Measurements from ENCODE around the gene TNS1.

TNS1 gene

DNA sequence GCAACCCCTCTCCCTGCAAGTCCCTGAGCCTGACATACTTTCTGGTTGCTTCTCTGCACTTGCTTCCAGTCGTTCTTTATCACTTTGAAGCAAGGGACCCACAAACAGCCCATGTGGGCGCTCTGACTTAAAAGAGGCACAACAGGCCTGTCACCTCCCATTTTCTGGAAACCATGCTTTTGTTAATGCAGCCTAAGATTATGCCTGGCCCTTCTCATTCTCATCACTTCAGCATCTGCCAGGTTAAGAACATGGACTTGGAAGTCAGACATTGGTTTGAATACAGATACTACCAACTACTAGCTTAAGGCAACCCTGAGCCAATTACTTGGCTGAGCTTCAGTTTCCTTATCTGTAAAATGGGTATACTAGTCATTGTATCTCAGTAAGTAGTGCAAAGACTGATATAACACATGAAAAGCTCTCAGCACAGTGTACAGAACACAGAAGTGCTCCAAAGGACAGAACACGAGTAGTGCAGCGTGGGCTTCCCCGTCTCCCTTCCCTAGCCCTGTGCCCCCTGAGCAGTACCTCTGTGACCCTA is 141.4 kb downstream of the TNS1 start:
- no peak for DNase-seq

GRCh38 chr2:217859926-217860325 is 142.9 kb downstream of the TNS1 start:
- DNase-seq, result no peak

DNA sequence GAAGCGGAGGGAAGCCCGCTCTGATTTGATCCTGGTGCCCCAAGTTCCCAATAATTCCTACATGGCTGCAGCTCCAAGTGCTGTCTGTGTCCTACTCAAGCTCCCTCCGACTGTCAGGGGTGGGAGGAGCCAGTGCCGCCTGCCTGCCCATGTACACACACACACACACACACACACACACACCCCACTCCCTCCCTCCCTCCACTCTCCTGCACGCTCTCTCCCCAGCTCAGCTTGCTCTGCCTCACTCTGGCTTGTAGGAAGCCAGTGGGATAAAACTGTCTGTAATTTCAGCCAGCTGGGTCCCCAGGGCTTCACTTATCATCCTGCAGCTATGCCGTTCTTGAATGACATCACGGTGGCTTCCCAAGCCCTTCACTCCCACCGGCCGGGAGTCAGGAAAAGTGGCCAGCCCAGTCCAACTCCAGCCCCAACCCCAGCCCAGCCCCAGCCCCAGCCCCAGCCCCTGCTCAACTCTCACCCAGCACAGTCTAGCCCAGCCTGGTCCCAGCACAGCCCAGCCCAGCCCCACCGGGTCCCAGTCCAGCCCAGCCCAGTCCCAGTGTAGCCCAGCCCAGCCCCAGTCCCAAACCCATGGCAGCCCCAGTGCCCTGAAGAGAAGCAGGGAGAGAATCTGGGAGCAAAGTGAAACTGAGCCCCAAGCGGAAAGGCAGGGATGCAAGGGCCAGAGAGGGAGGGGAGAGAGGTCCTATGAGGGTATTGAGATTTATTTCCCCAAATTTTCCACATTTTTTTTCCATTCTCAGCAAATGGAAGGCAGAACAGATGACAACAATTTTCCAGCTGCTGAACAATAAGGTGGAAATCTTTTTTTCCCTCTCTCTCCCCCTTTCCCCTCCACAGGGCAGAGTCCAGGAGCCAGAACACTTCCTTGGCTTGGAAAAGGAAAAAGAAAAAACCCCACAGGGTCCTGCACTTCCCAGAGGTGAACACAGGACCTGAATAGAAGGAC is 144.0 kb downstream of the TNS1 start:
- no peak for DNase-seq

DNA sequence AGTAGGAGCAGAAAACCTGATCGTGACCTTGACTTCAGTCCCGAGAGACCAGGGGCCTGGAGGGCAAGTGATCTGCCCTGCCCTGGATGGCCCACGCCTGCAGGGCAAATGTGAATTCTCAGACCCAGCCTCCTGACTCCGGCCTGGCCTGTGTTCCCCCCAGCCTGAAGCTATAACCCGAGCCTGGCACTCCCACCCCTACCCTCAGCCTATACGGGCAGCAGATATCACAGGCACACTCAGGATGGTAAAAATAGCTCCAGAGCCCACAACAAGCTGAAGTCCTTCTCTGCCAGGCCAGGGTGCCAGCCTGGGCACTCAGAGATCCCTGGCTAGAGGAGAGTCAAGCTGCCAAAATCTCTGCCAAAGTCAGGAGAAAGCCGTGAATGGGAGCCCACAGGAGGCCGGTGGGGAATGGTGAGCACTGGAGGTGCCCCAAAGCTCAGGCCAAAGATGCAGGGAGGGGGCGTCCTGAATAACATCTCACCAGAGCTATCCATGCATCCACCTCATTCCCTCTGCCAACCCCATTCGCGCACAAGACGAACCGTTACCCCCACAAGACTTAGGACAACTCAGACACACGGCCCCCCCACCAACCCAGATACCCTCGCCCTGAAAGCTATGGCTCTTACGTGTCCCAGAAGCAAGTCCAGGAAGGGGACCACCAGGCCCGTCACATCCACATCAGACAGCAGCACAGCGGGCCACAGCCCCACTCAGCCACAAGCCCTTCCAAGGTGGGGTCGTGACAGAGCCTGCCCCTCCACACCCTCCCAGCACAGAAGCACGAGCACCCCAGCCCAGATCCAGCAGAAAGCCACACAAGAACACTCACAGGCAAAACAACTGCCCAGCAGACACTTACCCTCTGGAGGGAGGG is 144.9 kb downstream of the TNS1 start:
- no peak for DNase-seq

- no peak for DNase-seq
These were observed 145.9 kb downstream of the TNS1 start for GRCh38 chr2:217856871-217857270.

DNA sequence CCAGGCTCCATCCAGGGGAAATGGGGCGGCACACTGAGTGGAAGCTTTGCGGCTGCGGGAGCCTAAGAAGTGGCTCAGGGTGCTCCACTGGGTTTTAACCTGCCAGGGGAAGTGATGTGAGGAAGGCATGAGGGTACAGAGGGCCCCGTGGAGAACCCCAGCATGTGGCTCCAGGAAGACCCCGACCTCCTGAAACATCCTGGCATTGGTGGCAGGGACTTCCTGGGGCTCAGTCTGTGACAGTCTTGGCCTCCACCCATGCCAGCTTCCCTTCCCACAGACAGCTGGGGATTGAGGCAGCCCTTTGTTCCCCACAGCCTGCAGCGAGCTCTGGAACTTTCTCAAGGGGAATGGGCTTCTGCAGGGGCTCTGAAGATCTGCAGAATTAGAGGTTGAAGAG is 146.6 kb downstream of the TNS1 start:
- no peak for DNase-seq

- DNase-seq, result no peak
These were observed 147.9 kb downstream of the TNS1 start for GRCh38 chr2:217854684-217855420.

- DNase-seq, result no peak
These were observed 148.8 kb downstream of the TNS1 start for GRCh38 chr2:217853961-217854360.

- DNase-seq, result no peak
These were observed 149.4 kb downstream of the TNS1 start for GRCh38 chr2:217853301-217853881.

GRCh38 chr2:217852555-217853211 is 150.1 kb downstream of the TNS1 start:
- DNase-seq, result no peak

- DNase-seq, result no peak
These were observed 151.4 kb downstream of the TNS1 start for GRCh38 chr2:217851191-217852020.

DNA sequence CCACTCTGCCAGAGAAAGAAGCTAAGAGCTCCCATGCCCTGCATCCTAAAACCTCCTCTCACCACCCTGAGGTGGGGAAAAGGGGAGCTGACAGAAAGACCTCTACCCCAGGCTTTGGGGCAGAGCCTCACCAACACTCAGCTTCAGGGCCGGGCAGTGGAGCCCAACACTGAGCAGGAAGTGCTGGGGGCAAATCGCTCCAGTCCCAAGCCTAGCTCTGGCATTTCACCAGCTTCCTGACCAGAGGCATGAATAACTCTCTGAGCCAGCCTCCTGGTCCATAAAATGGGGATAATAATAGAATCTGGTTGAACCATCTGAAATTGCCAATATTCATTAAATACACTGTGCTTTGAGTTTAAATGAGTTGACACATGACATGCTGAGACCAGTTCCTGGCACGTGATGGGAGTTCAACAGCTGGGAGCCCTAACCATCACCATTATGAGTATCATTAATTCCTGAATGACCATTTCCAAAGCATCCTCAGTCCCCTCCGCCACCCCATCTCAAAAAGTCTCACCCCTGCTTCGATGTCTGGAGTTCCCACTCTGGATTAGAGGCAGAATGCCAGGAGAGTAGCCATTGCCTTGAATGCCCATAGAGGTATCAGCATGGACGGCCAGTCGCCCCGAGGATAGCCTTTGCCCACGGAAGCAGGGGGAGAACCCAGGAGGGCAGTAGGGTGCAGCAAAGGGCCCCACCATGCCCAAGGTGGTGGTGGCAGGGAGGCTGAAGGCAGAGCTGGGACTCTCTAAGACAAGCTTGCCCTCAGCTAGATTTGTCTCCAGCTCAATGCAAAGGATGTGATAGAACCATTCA is 153.4 kb downstream of the TNS1 start:
- no peak for DNase-seq

GRCh38 chr2:217848351-217848957 is 154.3 kb downstream of the TNS1 start:
- DNase-seq, result no peak

DNA sequence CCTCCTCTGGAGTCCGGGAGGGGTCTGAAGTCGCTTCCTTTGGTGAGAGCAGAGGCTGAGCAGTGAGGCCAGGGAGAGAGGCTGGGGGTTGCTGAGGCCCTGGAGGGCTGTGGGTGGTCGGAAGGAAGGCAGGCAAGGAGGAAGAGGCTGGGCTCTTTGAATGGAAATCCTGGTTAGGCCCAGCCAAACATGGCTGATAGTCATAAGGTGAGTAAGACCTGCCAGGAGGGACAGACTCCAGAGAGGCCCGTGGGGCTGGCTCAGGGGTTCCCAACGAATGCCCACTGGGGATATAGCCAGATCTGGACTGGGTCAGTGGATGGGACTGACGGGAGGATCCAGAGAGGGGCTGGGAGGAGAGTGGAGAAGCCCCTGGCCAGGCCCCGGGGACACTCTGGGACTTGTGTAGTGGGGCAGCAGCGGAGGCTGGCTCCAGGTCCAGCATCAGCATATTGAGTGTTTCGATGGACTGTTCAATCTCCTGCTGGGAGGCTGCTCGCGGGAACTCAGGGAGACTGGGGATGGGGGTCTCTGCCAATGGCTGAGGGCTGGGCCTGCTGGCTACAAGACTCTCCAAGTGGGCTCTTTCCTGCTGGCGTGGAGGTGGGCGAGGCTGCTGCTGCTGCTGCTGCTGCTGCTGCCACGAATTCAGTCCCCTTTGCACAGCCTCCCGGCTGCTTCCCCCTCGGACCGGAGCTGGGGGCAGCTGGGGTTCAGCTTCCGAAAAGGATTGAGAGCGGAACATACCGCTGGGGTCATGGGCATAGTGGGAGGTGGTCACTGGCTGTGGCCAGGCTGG is 155.0 kb downstream of the TNS1 start:
- DNase-seq, result no peak

- no peak for DNase-seq
These were observed 155.7 kb downstream of the TNS1 start for GRCh38 chr2:217847115-217847514.

- no peak for DNase-seq
These were observed 156.5 kb downstream of the TNS1 start for GRCh38 chr2:217846321-217846743.

GRCh38 chr2:217845301-217845700 is 157.5 kb downstream of the TNS1 start:
- no peak for DNase-seq

GRCh38 chr2:217844696-217845095 is 158.1 kb downstream of the TNS1 start:
- no peak for DNase-seq

DNA sequence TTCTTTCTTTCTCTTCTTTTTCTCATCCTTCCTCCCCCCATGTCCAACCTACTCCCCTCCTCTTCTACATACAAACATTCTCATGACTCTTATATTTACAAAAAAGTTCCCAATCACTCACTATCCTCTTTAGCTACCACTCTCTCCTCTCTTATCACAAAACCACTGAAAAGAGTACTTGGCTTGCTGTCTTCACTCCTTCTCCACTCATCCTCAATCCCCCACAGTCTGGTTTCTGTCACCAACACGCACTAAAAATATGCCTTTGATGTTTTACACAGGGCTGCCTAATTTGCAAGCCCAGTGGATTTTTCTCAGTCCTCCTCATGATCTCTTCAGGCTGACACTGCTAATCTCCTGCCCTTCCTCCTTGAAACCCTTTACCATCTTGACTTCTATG is 159.5 kb downstream of the TNS1 start:
- no peak for DNase-seq
